Natural killer cell (primary cell): Measurements from ENCODE around the gene RESP18. TPM values are rescaled to one million over a fixed set of nuclear protein-coding genes. Genes with fewer than 3 reads are reported as not detected.

ENCODE experiments used
- ATAC-seq, 3 donors: fragments of 150-1000 bp in 2 of 3; fragments of 200-7000 bp in 1 of 3; cut with Tn5 transposase; 1 replicate in 1 of 3; 2 replicates in 2 of 3; pipeline ENCODE4 v1.10.0; 2021; ENCODE audit warnings: mild to moderate bottlenecking in 2 of 3, moderate library complexity in 2 of 3
- DNase-seq, 2 donors: peaks; one replicate each; pipeline versions ENCODE4 v3.0.0 to v3.0.0-alpha.2; 2013 to 2021; ENCODE audit warnings: mixed read lengths in 1 of 2
- H3K27ac ChIP-seq: one replicate; pipeline ENCODE4 v1.5.1; 2013; ENCODE audit warnings: mild to moderate bottlenecking, low read length
- H3K27me3 ChIP-seq: one replicate; pipeline ENCODE4 v1.6.1; 2013; ENCODE audit warnings: low read length; ENCODE audit not compliant: control insufficient read depth, insufficient read depth
- H3K36me3 ChIP-seq: one replicate; pipeline ENCODE4 v1.6.1; 2013; ENCODE audit warnings: low read length; ENCODE audit not compliant: control insufficient read depth, insufficient read depth
- H3K4me1 ChIP-seq: one replicate; pipeline ENCODE4 v1.6.1; 2013; ENCODE audit warnings: low read length; ENCODE audit not compliant: control insufficient read depth, insufficient read depth
- H3K4me3 ChIP-seq: one replicate; pipeline ENCODE4 v1.5.1; 2013; ENCODE audit warnings: low read length
- H3K9me3 ChIP-seq: one replicate; pipeline ENCODE4 v1.6.1; 2013; ENCODE audit warnings: low read length; ENCODE audit not compliant: control insufficient read depth, insufficient read depth
- H3K27ac Mint-ChIP-seq, 2 donors: one replicate each; pipeline ENCODE4 v1.8.0; 2022; ENCODE audit warnings: mild to moderate bottlenecking in 2 of 2, mixed read lengths in 2 of 2, moderate library complexity in 1 of 2
- H3K27me3 Mint-ChIP-seq, 2 donors: one replicate each; pipeline ENCODE4 v1.8.0; 2022; ENCODE audit warnings: low read depth in 2 of 2, mixed read lengths in 2 of 2
- H3K36me3 Mint-ChIP-seq: one replicate; pipeline ENCODE4 v1.8.0; 2022; ENCODE audit warnings: mixed read lengths
- H3K4me1 Mint-ChIP-seq, 2 donors: one replicate each; pipeline ENCODE4 v1.8.0; 2022; ENCODE audit warnings: mixed read lengths in 2 of 2
- H3K4me3 Mint-ChIP-seq: one replicate; pipeline ENCODE4 v1.8.0; 2022; ENCODE audit warnings: mild to moderate bottlenecking, moderate library complexity, mixed read lengths
- H3K9me3 Mint-ChIP-seq, 2 donors: one replicate each; pipeline ENCODE4 v1.8.0; 2022; ENCODE audit warnings: mixed read lengths in 2 of 2
- CTCF ChIP-seq: fragments of 200-600 bp; IDR thresholded peaks from one replicate; pipeline ENCODE4 v1.8.0; 2022; ENCODE audit warnings: antibody characterized with exemption
- WGBS: methylation state at CpG from one replicate; pipeline ENCODE4 v1.1.7; 2013; ENCODE audit warnings: missing lambda C conversion rate; ENCODE audit not compliant: insufficient coverage; 5-methylcytosine and 5-hydroxymethylcytosine counted together
- intact Hi-C: fragments of 100-400 bp; cut with micrococcal nuclease; formaldehyde crosslinking; loops from one replicate; pipeline ENCODE4 v1.14.2; 2022
- total RNA-seq, 4 donors: library from RNA; stranded (reverse); fragments of 120-200 nt in 1 of 4; gene quantifications; one replicate each; pipeline versions ENCODE4 v1.2.3 to v1.2.4, GENCODE V29; 2013 to 2022

The RESP18 gene
- total RNA-seq, 3 donors from 2014 or later (not counting 1 experiment from before 2014, with no cell fraction given): not detected

GRCh38 chr2:219298759-219299371 lies 33.7 kb downstream of the RESP18 start:
- H3K9me3 Mint-ChIP-seq: no peaks in the 10 kb centered on the region
- DNase-seq (peak; percentile 89 to 92), ATAC-seq (peak; percentile 68 to 79 (median 73))
- Histone ChIP-seq H3K9me3 (no peaks in the 10 kb centered on the region), H3K4me3 (no peak overlapping the region), H3K27ac (no peak overlapping the region), H3K4me1 (peaks cover 14% of the 10 kb centered on the region), H3K36me3 (no peaks in the 10 kb centered on the region), H3K27me3 (peaks cover 12% of the 10 kb centered on the region)
- peaks cover 6 to 12% of the 10 kb centered on the region in 2 donors for H3K4me1 Mint-ChIP-seq
- WGBS: 27% methylated on average over 15 of the region's 15 CpGs
- H3K27ac Mint-ChIP-seq: no peak overlapping the region
- no peak overlapping the region for H3K4me3 Mint-ChIP-seq
- TF ChIP-seq CTCF: peak; percentile 96
- intact Hi-C loops: loop anchor here (1.0 kb wide), 2 partner anchors 139 to 241 kb away; partner anchors contain the start of gene NHEJ1
- H3K27me3 Mint-ChIP-seq: peaks cover 16 to 19% of the 10 kb centered on the region in 2 donors
- no peaks in the 10 kb centered on the region for H3K36me3 Mint-ChIP-seq

- Mint-ChIP-seq H3K4me3 (no peak overlapping the region), H3K36me3 (no peaks in the 10 kb centered on the region), H3K27me3 (peaks cover 12 to 16% of the 10 kb centered on the region in 2 donors), H3K9me3 (no peaks in the 10 kb centered on the region), H3K4me1 (peaks cover 6 to 17% of the 10 kb centered on the region in 2 donors), H3K27ac (peak overlapping the region in 1 of 2 donors; percentile 13)
- Histone ChIP-seq H3K9me3 (no peaks in the 10 kb centered on the region), H3K27me3 (peaks cover 10% of the 10 kb centered on the region), H3K4me3 (no peak overlapping the region), H3K27ac (no peak overlapping the region), H3K36me3 (no peaks in the 10 kb centered on the region), H3K4me1 (peaks cover 14% of the 10 kb centered on the region)
- no peak for ATAC-seq
- WGBS: 87% methylated on average over 14 of the region's 14 CpGs
- TF ChIP-seq CTCF: no peak
- DNase-seq: peak in 1 of 2 donors; percentile 14
- intact Hi-C loops: loop anchor here (1.0 kb wide), 2 partner anchors 138 to 240 kb away; partner anchors contain the start of gene NHEJ1
These were observed 34.6 kb downstream of the RESP18 start for GRCh38 chr2:219297766-219298456.

GRCh38 chr2:219296631-219297391 lies 35.7 kb downstream of the RESP18 start:
- no peak overlapping the region for H3K4me3 ChIP-seq
- H3K27ac Mint-ChIP-seq: peak overlapping the region in 1 of 2 donors; percentile 13

More at GRCh38 chr2:219296631-219297391, 35.7 kb downstream of the RESP18 start:
- H3K4me1 Mint-ChIP-seq: peaks cover 6 to 17% of the 10 kb centered on the region in 2 donors
- H3K4me3 Mint-ChIP-seq: no peak overlapping the region
- WGBS: 86% methylated on average over 25 of the region's 25 CpGs
- H3K27me3 ChIP-seq: peaks cover 10% of the 10 kb centered on the region
- H3K9me3 Mint-ChIP-seq: no peaks in the 10 kb centered on the region
- no peak for TF ChIP-seq CTCF
- H3K9me3 ChIP-seq: no peaks in the 10 kb centered on the region
- H3K27me3 Mint-ChIP-seq: peaks cover 8 to 16% of the 10 kb centered on the region in 2 donors
- H3K4me1 ChIP-seq: peaks cover 14% of the 10 kb centered on the region
- intact Hi-C loops: no loop called here
- H3K36me3 ChIP-seq: no peaks in the 10 kb centered on the region
- no peaks in the 10 kb centered on the region for H3K36me3 Mint-ChIP-seq
- ATAC-seq (no peak), DNase-seq (peak; percentile 14 to 48)
- no peak overlapping the region for H3K27ac ChIP-seq
